HG02938 (cell line): ENCODE results near the gene BRCC3.
A peak's percentile ranks its signal among the peaks of the same experiment; 100 is the strongest.

Experiments
- ATAC-seq: cut with Tn5 transposase; IDR thresholded peaks from one replicate; pipeline ENCODE4 v1.9.1; 2021; ENCODE audit warnings: mild to moderate bottlenecking, moderate library complexity; ENCODE audit not compliant: unreplicated experiment

Gene BRCC3

DNA sequence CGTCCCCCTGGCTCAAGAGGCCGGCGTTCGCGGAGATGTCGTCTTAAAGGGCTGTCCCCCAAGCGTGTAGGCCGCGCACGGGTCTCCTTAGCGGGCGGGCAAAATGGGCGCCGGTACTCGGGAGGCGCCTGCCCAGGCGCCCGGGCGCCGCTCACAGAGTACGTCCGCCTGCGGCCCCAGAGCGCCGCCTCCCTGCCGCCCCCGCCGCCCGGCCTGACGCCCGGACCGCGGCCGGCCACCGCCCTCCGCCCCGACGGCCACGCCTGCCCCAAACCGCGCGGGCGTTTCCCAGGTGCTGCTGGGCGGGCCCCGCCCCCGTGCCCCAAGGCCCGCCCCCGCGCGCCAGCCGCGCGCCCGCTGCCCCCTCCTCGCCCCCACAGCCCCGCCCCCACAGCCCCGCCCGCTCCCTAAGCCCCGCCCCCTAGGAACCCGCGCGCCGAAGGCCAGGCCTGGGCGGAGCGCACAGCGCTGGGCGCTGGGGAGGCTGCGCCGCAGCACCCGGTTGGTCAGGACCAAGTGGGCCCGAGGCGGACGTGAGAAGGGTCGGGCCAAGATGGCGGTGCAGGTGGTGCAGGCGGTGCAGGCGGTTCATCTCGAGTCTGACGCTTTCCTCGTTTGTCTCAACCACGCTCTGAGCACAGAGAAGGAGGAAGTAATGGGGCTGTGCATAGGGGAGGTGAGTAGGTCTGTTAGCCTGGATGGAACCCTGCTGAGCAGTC lies at the start of gene BRCC3, which contains the start of the genes CMC4 and MTCP1:
Gene BRCC3, plus strand, starts transcription at position 534 of the 719 bp plus-strand sequence. Its CDS starts 20 bp downstream, at position 554.
Gene CMC4, minus strand, starts transcription at position 162 of the 719 bp plus-strand sequence. CDS start 7,113 bp downstream, outside the sequence.
Gene MTCP1, minus strand, starts transcription at position 162 of the 719 bp plus-strand sequence. CDS start 5,126 bp downstream, outside the sequence.
- peak; percentile 75 for ATAC-seq

DNA sequence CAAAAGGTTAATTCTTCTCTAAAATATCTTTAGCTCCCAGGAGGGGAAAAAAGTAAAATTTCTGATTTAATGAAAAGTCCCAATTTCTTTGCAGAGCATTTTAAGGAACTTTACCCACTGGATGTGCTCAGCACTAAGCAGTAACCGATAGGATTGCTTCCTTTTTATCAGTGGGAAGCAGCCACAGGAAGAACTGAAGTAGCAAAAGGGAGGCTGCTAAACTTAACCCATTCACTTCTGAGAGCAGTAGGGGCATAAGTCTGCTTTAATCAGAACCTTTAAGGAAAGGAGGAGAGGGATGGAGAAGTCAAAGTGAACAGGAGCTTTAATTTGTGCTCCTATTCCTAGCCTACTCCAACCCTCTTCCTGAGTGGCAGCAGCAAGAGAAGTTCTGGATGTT lies 48.7 kb upstream of the BRCC3 start, which contains the start of gene F8:
Gene F8, minus strand, starts transcription at position 139 of the 400 bp plus-strand sequence. CDS start 171 bp downstream, outside the sequence.
- ATAC-seq: no peak

DNA sequence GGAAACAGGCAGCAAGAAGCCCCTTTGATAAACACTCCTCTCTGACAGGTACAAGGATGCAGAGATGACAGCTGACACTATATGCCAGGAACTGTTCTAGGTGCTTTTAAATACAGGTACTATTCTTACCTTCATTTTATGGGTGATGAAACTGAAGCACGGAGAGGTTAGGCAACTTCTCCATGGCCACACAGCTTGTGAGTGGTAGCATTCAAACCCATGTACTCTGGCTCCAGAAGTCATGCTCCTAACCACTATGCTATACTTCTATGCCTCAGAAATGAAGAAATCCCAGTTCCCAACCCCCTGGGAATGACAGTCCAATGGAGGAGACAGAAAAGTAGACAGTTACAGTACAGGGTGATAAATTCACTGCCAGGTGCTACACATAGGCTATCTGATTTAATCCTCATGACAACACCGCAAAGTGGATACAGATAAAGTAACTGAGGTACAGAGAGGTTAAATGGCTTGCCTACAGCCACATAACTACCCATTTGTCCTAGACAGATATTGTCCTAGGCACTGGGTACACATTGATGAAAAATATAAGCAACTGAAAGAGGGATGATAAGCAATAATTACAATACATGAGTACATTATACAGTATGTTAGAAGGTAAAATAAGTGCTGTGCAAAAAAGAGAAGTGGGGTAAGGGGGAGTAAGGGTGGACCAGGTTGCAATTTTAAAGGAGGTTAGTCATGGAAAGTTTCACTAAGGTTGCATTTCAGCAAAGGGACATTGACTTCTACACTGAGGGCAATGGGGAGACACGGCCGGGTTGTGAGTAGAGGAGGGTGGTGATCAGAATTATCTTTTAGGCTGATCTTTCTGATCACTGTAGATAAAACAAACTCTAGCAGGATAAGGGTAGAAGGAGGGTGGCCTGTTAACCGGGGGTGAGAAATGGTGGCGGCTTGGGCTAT lies 47.1 kb upstream of the BRCC3 start:
- no peak for ATAC-seq

DNA sequence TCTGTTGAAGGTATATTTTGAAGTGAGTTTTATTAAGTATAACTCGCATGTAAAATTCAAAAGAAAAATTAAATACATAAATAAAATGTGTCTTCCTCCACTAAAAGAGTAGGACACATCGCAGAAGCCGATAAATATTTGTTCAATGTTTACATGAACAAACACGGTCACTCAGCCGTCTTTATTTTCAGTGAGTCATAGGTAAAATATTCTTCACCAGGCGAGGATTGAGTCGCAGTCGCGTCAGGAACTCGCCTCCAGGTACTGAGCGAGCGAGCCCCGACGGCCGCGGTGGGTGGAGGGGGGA lies 44.9 kb upstream of the BRCC3 start:
- ATAC-seq: no peak

DNA sequence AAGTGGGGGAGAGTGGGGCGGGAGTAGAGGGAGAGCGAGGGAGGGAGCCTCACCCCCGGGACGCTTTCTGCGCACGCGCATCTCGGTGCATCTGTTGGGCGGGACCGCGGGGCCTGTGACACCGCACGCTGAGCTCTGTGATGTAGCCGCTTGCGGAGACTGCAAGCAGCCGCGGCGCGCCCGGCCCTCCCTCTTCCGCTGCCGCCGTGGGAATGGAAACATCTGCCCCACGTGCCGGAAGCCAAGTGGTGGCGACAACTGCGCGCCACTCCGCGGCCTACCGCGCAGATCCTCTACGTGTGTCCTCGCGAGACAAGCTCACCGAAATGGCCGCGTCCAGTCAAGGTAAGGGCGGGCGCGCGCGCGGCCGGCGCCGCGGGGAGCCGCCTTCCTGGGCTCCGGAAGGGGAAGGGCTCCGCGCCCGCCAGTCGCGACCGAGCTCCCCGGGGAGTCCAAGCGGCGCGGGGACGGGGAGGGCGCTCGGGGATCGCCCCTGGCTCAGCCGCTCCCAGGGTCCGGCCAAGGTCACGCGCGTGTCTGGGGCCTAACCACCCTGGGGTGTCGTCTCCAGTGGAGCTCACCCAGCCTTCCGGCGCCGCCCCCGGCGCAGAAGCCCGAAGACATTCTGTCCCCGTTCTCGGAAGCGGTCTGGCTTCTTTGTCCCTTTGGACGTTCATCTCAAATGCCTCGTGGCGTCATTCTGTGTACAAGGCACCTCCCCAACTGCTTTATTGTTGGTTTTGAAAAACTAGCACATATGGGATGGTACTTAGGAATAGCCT lies 44.4 kb upstream of the BRCC3 start, which contains the start of gene FUNDC2:
Gene FUNDC2, plus strand, starts transcription at position 118 of the 782 bp plus-strand sequence. Its CDS starts 95 bp downstream, at position 213.
- ATAC-seq: peak; percentile 85

DNA sequence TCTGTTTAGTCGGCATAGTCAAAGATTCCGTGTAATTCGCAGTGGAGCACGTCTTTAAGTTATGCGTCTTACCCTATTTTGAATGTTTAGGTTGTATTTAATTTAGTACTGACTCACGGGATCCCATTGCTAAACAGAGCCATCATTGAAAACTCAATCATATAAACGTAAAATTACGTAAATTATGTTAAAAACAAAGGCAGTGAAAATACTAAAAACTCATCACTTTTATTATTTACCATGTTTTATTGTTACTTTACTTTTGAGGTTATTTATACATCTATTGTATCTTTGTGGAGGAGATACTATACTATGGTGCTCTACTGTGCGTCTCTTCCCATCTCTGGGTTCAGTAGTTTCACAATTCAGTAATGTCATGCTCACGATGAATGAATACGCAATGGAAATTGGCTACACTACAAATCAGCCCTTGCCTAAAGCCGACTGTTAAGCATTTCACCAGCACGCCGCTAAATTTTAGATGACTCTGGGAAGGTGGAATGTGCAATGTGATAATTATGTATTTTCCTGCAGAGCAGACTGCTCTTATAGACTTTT lies 43.7 kb upstream of the BRCC3 start:
- no peak for ATAC-seq

DNA sequence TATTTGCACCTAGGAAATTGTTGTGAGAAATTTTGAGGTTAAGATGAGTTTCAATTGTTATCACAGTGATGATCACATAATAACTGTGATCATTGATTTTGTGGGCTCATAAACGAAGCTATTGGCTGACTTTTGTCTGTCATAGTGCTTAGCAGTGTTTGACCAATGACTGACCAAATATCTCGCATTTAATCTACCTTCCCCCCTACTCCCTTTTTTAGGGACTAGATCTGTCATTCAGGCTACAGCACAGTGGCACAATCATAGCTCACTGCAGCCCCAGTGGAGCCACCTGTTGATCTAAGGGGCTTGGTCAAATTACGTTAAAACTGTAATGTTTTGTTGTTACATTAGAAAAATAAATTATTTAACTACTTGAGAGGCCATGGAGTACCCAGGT lies 43.2 kb upstream of the BRCC3 start:
- no peak for ATAC-seq

DNA sequence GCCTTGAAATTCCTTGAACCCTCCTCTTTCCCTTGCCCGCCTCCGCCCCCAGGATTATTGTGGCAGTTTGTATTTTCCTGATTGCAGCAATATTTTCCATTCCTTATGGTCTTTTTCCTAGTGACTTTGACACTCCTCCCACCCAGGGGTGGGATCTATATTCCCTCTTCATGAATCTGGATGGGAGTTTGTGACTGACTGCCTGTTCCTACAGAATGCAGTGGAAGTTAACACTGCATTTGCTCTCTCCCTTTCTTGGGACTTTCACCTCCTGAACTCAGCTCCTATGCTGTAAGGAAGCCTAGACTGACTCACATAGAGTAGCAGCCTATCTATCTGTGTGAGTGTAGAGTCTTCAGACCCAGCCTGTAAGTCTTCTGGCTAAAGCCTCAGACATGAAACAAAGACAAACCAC lies 42.4 kb upstream of the BRCC3 start:
- no peak for ATAC-seq

DNA sequence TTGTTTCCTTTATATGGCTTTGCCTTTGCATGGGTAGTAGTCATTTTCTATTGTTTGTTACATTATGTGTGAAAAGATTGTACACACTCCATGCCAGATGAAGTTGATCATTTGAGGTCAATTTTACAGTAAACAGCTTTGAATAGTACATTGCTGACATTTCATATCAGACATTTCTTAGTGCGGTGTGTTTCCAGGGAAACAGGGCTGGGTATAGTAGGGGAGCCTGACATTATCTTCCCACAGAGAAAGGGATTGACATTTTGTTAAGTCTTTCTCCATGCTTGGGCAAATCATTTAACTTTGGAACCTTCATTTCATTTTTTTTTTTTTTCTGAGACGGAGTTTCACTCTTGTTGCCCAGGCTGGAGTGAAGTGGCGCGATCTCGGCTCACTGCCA lies 39.7 kb upstream of the BRCC3 start:
- ATAC-seq: no peak

DNA sequence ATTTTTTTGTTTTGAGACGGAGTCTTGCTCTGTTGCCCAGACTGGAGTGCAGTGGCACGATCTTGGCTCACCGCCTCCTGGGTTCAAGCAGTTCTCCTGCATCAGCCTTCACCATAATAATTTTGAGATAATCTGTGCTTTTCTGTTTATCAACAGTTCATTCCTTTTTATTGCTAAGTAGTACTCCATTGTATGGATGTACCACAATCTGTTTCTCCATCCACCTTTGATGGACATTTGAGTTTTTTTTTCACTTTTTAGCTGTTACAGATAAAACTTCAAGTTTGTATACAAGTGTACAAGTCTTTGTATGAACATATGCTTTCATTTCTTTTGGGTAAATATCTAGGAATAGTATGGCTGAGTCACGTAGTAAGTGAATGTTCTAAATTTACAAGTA lies 35.6 kb upstream of the BRCC3 start:
- ATAC-seq: no peak

DNA sequence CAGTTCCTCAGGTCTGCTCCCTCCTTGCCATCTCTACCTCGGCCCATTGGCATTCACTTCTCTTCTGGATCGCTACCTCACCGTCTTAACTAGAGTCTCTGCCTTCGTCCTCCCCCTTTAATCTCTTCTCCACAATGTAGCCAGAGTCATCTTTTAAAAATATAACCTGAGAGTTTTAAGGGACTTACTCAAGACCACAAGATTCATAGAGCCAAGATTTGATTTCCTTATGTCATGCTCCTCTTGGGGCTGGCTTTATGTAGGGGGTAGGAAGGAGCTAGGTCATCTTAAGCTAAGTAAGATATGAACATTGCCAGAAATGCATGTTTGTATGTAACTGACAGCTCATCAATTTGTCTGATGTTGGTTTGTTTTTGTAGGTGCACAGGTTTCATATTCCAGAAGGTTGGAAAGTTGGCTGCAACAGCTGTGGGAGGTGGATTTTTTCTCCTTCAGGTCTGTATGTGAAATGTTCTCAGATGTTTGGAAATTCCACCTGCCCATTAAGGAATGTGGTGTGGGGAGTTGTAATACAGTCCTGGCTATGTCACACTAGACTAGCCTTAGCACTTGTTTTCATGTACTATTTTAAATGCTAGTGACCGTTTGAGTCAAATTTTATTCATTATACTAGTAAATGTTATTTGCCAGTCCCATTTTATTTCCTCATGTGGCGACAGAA lies 25.0 kb upstream of the BRCC3 start:
- no peak for ATAC-seq

DNA sequence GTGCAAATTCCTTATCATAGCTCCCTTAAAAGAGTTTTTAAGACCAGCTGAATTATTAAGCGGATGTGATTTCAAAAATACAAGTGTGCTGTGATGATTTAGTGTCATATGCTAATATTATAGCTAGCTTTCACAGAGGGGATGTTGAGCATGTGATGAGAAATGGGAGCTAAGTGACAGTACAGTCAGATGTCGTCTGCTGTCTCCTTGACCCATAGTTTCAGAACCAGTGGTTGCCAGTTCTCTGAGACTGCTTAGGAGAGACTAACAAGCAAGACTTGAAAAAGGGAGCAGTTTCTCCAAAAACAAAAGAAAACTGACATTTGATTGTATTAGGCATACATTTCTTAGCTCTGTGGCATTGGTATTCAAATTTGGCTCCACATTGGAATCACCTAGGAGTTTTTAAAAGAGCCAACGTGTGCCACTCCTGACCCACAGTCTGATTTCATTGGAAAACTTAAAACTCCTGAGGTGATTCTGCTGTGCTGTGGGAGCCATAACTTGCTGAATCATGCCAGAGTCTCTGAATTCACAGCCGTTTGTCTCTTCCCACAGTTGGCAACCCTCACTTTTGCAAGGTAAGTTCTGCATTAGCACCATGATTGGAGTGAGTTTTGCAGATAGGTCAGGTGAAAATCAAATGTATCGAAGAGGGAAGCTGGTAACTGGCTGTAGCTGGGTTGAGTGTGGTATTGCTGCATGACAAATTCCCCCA lies 24.3 kb upstream of the BRCC3 start:
- no peak for ATAC-seq

DNA sequence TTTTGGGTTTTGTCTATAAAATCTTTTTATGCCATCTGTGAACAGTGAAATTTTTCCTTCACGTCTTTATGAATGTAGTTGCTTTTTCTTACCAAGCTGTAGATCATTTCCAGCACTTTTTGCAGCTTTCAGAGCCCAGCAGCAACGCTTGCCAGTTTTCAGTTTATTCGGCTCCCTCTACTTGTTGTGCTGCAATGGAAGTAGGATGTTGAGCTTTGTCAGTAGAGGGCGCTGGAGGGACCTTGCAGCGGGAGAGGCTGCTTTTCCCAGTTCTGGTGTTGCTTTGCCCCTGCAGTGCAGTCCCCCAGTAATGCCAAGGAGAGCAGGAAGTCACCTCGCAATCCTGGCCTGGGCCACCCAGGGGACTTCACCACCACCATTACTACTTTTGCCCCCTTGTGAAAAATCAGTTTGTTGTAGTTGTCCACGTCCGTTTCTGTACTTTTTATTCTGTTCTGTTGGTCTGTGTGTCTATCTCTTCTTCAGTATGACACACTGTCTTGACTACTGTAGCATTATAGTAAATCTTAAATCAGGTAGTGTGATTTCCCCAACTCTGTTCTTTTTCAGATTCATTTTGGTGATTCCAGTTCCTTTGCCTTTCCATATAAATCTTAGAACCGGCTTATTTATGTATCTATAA lies 22.2 kb upstream of the BRCC3 start:
- no peak for ATAC-seq

DNA sequence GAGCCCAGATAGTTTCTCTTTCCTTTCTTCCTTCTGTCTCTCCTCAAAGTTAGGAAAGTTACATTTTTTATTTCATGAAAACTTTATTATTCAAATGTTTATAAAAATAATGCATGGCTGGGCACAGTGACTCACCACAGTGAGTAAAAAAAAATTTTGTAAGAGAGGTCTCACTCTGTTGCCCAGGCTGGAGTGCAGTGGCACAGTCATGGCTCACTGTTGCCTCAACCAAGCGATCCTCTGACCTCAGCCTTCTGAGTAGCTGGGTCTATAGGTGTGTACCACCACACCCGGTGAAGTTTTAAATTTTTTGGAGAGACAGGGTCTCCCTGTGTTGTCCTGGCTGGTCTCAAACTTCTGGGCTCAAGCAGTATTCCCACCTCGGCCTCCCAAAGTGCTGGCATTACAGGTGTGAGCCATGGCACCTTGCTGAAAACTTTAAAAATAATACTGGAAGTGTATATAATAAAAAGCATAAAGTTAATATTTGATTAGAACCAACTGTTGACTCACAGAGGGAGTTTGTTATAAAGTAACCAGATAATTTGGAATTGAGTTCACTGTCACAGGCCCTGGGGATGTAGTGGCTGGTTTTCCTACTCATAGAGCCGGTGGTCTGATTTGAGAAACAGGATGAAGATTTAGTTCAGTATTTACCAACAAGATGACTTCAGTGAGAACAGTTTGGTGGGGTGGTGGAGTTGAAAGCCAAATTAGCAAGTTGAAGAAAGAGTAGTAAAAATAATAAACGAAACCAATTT lies 18.4 kb upstream of the BRCC3 start:
- ATAC-seq: no peak

DNA sequence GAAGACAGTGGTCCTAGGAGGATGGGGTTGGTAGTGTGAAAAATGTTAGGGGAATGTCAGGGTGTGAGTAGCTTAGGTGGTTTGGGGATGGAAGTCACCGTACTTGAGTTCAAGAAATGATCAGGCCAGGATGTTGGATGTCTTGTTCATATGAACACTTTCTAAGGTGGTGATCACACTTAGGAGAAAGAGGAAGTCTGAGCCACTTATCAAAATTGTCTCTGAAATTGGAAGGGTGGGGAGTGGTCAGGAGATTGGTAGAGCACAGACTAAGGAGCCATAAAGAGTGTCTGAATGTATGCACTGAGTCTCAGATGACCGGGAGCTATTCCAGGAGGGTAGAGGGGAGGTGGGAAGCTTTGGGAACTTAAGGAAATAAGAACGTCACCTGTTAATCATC lies 17.7 kb upstream of the BRCC3 start:
- ATAC-seq: no peak

DNA sequence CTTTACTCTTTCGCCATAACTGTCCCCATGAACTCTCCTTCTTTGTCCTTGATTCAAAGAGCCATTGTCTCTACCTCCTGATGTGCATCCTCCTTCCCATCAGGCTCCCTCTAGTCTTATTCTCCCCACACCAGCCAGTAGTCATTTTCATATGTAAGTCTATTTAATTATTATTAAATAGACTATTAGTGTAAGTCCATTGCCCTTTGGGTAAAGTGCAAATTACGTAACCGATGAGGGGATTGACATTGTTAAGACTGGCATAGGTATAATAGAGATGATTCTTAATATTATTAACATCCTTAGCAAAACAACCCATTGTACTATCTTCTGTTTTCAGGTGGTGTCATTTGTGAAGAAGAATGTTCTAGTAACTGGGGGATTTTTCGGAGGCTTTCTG lies 17.1 kb upstream of the BRCC3 start:
- no peak for ATAC-seq

DNA sequence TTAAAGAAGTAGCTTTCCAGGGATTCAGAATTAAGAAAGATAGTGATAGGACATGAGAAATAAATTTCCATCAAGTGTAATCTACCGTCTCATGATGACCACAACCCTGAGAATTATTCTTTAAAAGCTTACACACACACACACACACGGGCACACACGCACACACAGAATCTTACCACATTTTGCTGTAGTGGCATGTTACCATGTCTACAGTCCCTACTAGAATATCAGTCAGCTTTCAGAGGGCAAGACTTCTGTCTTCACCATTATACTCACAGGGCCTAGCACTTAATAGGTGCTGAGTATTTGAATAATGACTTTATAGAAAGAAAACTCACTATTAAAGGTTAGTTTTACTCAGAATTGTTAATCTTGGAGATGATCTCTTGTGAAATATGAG lies 15.8 kb upstream of the BRCC3 start:
- no peak for ATAC-seq

DNA sequence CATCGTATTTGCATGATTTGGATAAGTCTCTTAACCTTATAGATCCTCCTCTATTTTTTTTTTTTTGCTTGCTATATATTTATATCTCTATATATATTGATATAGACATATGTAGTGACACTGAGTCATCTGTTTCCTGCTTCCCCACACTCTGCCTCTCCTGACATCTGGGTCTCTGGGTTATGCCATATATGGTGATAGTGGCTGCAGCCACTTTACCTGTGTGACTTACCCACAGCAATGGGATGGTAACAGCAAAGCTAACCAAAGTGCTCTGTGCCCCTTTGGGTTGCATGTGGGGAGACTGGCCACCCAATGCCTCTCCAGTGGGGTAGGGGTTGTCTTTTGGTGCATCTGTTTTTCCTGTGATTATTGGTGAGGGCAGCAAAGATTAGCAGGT lies 14.8 kb upstream of the BRCC3 start:
- ATAC-seq: no peak
